ENCODE data around the gene RFC3. TPM values are rescaled to one million over a fixed set of nuclear protein-coding genes. Genes with fewer than 3 reads are reported as not detected.

The RFC3 gene
- polyA plus RNA-seq, 2 of the 4 experiments (the other 2 are of a cell fraction): 45.3 to 54.5 TPM

DNA sequence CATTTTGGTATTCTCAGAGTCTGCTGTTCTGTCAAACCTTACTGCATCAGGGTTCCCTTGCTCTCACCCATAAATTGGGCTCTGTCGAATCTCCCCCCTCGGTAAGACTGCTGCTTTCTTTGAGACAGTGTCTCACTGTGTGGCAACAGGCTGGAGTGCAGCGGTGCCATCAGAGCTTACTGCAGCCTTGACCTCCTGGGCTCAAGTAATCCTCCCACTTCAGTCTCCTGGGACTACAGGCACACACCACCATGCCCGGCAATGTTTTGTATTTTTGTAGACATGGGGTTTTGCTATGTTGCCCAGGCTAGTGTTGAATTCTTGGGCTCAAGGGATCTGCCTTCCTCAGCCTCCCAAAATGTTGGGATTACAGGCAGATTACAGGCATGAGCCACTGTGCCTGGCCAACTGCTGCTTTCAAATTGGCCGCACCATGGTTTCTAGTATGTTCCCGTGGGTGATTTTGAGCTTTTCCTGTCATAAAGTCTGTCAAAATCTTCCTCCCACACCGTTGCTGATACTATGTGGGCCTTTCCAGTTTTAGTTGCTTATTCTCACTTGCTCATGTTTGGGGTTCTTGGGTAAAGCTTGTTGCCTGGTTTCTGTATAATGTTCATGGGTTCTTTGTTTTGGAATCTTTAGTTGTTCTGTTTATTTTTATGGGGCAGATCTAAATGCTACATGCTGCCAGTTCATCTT is 10.6 kb downstream of the RFC3 start (continued):
- TF ChIP-seq HEYL (CRISPR knock-in tag; IDR thresholded peaks at IDR 0.05): no peak
- TF ChIP-seq RCOR1 (IDR thresholded peaks at IDR 0.05; ENCODE audit: low read depth, low read length): no peak
- no peak for TF ChIP-seq ZC3H11A (IDR thresholded peaks at IDR 0.05)
- TF ChIP-seq CBX8 (IDR thresholded peaks at IDR 0.05): no peak
- no peak for TF ChIP-seq TP53 (CRISPR knock-in tag; IDR thresholded peaks at IDR 0.05)
- no peak for TF ChIP-seq FOSB (CRISPR knock-in tag; IDR thresholded peaks at IDR 0.05)
- TF ChIP-seq MYC (IDR thresholded peaks at IDR 0.05; ENCODE audit: borderline replicate concordance, low read length): no peak
- TF ChIP-seq EHF (CRISPR knock-in tag; IDR thresholded peaks at IDR 0.05): no peak
- no peak for TF ChIP-seq NFE2L2 (conservative IDR thresholded peaks at IDR 0.05; ENCODE audit: low read length)

DNA sequence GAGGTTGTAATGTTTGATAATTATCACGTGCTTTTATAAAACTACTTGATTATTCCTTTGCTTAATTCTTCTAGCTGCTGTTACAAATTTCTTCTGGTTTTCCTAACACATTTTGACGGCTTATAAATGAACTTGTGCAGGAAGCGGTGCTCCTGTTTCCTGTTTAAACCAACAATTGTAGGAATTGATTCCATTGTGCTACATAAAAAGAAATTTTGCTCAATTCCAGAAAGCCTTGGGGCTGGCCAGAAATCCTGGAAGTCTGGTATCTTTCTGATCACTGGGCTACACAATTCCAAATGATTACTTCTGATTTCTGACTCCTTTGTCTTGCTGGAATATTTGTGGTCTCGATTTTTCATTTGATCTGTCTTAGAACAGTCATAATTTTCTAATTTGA is 14.9 kb downstream of the RFC3 start:
- POLR2A ChIA-PET: no interaction called here
- CTCF ChIA-PET: no interaction called here
- H3K27ac ChIP-seq: no peak overlapping the region
- TF ChIP-seq, protein P1, sequence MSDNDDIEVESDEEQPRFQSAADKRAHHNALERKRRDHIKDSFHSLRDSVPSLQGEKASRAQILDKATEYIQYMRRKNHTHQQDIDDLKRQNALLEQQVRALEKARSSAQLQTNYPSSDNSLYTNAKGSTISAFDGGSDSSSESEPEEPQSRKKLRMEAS (IDR thresholded peaks at IDR 0.05): no peak
- TF ChIP-seq KDM1A (IDR thresholded peaks at IDR 0.05; ENCODE audit: low read depth): no peak
- TF ChIP-seq JUNB (IDR thresholded peaks at IDR 0.05): no peak
- no peak for TF ChIP-seq POLR2AphosphoS2 (conservative IDR thresholded peaks at IDR 0.05; ENCODE audit: low read length)
- TF ChIP-seq, protein P2, sequence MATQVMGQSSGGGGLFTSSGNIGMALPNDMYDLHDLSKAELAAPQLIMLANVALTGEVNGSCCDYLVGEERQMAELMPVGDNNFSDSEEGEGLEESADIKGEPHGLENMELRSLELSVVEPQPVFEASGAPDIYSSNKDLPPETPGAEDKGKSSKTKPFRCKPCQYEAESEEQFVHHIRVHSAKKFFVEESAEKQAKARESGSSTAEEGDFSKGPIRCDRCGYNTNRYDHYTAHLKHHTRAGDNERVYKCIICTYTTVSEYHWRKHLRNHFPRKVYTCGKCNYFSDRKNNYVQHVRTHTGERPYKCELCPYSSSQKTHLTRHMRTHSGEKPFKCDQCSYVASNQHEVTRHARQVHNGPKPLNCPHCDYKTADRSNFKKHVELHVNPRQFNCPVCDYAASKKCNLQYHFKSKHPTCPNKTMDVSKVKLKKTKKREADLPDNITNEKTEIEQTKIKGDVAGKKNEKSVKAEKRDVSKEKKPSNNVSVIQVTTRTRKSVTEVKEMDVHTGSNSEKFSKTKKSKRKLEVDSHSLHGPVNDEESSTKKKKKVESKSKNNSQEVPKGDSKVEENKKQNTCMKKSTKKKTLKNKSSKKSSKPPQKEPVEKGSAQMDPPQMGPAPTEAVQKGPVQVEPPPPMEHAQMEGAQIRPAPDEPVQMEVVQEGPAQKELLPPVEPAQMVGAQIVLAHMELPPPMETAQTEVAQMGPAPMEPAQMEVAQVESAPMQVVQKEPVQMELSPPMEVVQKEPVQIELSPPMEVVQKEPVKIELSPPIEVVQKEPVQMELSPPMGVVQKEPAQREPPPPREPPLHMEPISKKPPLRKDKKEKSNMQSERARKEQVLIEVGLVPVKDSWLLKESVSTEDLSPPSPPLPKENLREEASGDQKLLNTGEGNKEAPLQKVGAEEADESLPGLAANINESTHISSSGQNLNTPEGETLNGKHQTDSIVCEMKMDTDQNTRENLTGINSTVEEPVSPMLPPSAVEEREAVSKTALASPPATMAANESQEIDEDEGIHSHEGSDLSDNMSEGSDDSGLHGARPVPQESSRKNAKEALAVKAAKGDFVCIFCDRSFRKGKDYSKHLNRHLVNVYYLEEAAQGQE (IDR thresholded peaks at IDR 0.05): no peak
- TF ChIP-seq KDM5A (IDR thresholded peaks at IDR 0.05): no peak
- TF ChIP-seq CBX8 (IDR thresholded peaks at IDR 0.05): no peak
- TF ChIP-seq HEYL (CRISPR knock-in tag; IDR thresholded peaks at IDR 0.05): no peak
- TF ChIP-seq ZC3H11A (IDR thresholded peaks at IDR 0.05): no peak
- no peak for TF ChIP-seq GATA3 (IDR thresholded peaks at IDR 0.05; ENCODE audit: borderline replicate concordance)
- no peak for TF ChIP-seq ESRRA (IDR thresholded peaks at IDR 0.05; ENCODE audit: borderline replicate concordance, low read length)
- TF ChIP-seq, protein P3, sequence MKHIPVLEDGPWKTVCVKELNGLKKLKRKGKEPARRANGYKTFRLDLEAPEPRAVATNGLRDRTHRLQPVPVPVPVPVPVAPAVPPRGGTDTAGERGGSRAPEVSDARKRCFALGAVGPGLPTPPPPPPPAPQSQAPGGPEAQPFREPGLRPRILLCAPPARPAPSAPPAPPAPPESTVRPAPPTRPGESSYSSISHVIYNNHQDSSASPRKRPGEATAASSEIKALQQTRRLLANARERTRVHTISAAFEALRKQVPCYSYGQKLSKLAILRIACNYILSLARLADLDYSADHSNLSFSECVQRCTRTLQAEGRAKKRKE (CRISPR knock-in tag; IDR thresholded peaks at IDR 0.05; ENCODE audit: low read depth): no peak
- no peak for TF ChIP-seq CHD2 (IDR thresholded peaks at IDR 0.05; ENCODE audit: low read length, partially characterized antibody)
- TF ChIP-seq, protein P4, sequence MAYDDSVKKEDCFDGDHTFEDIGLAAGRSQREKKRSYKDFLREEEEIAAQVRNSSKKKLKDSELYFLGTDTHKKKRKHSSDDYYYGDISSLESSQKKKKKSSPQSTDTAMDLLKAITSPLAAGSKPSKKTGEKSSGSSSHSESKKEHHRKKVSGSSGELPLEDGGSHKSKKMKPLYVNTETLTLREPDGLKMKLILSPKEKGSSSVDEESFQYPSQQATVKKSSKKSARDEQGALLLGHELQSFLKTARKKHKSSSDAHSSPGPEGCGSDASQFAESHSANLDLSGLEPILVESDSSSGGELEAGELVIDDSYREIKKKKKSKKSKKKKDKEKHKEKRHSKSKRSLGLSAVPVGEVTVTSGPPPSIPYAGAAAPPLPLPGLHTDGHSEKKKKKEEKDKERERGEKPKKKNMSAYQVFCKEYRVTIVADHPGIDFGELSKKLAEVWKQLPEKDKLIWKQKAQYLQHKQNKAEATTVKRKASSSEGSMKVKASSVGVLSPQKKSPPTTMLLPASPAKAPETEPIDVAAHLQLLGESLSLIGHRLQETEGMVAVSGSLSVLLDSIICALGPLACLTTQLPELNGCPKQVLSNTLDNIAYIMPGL (CRISPR knock-in tag; IDR thresholded peaks at IDR 0.05; ENCODE audit: borderline replicate concordance): no peak
- TF ChIP-seq, protein P5, sequence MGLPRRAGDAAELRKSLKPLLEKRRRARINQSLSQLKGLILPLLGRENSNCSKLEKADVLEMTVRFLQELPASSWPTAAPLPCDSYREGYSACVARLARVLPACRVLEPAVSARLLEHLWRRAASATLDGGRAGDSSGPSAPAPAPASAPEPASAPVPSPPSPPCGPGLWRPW (IDR thresholded peaks at IDR 0.05): no peak
- ATAC-seq (no peak), DNase-seq (ENCODE audit: low read depth in 1 of 2, low spot score in 1 of 2) (no peak), FAIRE-seq (no peak)
- WGBS (ENCODE audit: missing lambda C conversion rate): 96% methylated on average over 4 of the region's 4 CpGs
- H3K4me3 ChIP-seq: no peak overlapping the region
- H3K9me3 ChIP-seq: no peaks in the 10 kb centered on the region
- peaks cover 10% of the 10 kb centered on the region; the same call in 2 of the 3 replicates for H3K4me1 ChIP-seq
- H3K4me2 ChIP-seq: no peak overlapping the region
